Raji (cell line): ENCODE measurements around the gene ITGB1.

Source experiments
- POLR2A ChIP-seq: IDR thresholded peaks from 2 replicates; pipeline ENCODE4 v1.6.1; 2011; ENCODE audit warnings: low read depth, low read length, control low read depth; ENCODE audit not compliant: insufficient read depth

Gene ITGB1

DNA sequence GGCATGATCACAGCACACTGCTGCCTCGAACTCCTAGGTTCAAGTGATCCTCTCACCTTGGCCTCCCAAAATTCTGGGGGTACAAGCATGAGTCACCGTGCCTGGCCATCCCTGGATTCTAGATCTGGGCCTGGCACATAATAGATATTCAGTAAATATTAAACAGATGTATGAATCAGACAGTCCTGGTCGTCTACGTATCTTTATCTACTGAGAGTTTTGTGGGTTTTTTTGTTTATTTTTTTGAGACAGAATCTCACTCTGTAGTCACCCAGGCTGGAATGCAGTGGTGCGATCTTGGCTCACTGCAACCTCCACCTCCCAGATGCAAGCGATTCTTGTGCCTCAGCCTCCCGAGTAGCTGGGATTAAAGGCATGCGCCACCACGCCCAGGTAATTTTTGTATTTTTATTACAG lies 24.3 kb upstream of the ITGB1 start:
- no peak for TF ChIP-seq POLR2A

DNA sequence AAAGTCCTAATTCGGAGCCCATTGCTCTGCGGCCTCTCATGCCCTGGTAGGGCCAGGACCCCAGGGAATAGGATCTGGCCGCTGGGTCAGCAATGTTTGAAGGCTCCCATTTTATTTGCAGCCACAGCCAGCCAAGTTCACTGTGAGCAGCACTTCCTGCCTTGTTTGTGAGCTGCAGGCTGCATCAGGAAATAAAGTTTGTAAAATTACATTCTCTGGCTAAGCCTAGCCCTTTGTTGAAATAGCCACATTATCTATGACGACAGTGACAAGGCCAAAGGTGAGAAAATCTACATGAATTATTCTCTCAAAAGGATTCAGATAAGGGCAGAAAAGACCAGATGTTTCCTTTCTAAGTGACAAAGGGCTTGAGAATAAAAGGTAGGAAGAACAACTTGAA lies 23.7 kb upstream of the ITGB1 start:
- no peak for TF ChIP-seq POLR2A

- peak; percentile 52; the same call in 1 of the 2 replicates for TF ChIP-seq POLR2A
These were observed 22.8 kb upstream of the ITGB1 start for GRCh38 chr10:32980558-32981468.

DNA sequence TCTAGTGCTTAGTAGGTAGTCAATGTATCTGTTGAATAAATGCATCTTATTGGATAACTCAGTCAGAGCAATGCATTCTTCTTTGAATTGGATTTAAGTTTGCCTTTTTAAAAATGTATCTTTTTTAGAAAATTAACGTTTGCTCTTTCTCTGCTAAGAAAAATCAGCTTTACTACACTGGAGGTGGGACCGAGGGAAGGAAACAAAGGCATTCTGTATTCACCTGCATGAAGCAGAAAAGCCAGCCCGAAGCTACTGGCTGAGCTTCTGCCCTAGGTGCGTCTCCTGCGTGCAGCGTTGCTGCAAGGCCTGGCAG lies 22.2 kb upstream of the ITGB1 start:
- TF ChIP-seq POLR2A = no peak

DNA sequence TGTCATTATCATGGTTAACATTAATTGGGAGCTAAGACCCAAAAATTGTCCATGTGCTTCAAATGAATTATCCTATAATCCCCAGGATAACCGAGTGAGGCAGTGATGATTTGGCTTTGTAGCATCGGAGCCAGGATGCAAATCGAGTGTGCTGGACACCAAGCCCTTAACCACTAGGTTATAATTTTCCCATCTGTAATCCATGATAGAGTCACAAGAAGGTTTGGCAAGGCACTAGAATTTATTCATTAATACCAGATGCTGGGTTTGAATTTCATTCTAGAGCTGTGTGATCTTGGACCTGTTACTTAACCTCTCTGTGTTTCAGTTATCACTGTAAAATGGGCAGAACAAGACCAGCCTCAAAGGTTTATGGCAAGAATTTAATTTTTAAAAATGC lies 21.0 kb upstream of the ITGB1 start:
- TF ChIP-seq POLR2A = no peak

DNA sequence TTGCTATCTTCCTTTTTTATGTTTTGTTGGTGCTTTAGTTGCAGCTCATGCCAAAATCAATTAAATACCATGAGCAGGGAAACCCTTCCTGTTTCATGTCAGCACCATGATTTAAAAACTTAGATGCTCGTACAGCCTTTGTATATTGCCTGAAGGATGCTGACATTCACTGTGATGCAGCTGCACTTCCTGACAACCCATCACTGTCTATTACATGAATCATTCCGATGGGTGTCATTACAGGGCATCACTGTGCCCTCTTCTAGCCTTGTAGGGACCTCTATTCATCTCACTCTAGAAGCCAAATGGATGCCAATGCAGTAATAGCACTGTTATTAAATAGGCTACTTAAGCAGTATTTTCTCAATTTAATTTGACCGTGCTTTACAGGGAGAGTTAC lies 18.3 kb upstream of the ITGB1 start:
- no peak for TF ChIP-seq POLR2A

DNA sequence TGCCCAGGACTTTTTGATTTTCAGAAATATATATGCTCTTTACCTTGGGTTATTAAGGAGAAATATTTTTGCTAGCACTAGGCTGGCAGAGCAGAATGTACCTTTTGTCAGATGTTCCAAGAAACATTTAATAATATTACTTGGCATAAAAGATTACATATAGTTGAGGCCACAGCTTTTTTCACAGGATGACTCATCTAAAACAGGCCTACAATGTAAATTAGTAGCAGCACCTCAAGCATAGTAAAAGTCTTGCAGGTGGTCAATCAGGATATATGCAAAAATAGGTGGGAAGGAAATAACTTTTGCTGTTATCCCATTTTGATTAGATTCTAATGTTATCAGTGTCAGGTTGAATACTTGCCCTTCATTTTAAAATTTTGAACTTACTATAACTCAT lies 14.9 kb upstream of the ITGB1 start:
- TF ChIP-seq POLR2A = no peak

GRCh38 chr10:32972460-32972859 lies 14.4 kb upstream of the ITGB1 start:
- TF ChIP-seq POLR2A = no peak; the same call in 1 of the 2 replicates

- no peak for TF ChIP-seq POLR2A
These were observed 13.6 kb upstream of the ITGB1 start for GRCh38 chr10:32971536-32972091.

DNA sequence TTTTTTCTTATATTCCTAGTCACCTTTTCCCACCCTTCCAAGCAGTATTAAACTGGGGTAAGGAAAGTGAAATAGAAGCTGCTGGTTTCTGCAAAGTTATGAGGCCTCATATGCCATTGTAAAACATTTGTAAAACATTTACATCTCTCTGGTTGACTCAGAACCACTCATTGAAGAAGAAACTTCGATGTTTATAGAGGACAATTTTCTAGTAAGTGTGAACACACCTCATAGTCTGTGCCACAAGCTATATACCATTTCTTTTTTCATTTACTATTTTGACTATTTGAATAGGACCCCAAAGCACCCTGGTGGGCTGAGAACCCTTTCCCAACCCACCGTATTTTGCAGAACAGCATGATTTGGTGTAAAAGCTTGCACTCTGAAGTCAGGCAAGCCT lies 12.9 kb upstream of the ITGB1 start:
- TF ChIP-seq POLR2A = no peak

GRCh38 chr10:32964270-32964669 lies 6.2 kb upstream of the ITGB1 start:
- no peak for TF ChIP-seq POLR2A

DNA sequence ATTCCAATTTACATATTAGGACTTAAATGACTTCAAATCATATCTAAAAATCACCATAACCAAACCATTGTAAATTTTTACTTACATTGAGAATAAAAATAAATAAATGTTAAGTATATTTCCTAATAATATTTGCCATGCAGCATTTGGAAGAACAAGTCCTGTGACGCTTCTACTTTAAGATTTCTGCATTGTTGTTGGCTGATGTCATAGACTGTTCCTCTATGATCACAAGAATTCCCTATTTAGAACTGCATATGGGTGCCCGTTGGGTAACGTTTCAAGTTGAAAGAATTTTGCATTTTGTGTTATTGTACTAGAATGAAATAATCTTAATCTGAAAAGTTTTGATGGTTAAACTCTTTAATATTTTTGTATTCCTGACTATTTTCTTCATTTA lies 5.1 kb upstream of the ITGB1 start:
- no peak for TF ChIP-seq POLR2A

GRCh38 chr10:32962521-32962920 lies 4.5 kb upstream of the ITGB1 start:
- TF ChIP-seq POLR2A = no peak

DNA sequence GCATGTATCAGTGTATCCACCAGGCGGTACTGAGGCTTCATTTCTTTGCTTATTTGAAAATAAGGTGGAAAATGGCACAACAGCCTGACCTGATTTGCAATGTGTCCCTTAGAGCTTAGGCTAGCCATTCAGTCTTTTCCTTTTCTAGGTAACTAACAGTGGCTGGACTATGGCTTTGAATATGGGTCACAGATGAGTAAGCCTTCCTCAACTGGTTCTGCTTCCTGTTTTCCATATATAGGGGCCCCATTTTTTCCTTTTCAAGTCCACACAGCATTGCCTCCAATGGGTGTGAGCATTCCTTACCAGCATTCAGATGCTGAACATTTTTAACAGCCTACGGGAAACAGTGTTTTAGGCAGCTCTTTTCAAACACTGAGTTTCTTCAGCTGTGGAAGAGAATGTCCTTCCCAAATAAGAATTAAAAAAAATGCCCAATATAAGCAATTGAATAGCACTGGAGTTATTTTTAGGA lies 3.9 kb upstream of the ITGB1 start:
- no peak for TF ChIP-seq POLR2A

DNA sequence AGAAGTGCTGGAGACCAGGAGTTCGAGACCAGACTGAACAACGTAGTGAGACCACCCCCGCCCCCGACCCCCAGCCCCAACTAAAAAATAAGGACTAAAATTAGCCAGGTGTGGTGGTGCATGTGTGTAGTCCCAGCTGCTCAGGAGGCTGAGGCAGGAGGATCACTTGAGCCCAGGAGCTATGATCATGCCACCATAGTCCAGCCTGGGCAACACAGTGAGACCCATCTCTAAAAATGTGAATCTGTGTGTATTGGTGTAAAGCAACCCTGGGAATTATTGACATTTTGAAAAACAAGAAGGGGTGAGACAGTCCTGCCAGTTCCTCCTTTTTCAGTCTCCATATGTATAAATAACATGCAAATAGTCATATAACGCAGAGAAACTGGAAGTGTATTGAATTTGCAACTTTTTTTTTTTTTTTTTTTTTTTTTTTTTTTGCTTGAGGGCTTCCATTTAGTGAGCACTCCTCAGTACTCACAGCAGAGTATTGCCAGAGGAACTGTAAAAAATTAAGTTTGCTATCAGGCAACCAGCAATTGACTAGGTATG lies 3.4 kb upstream of the ITGB1 start:
- no peak for TF ChIP-seq POLR2A

DNA sequence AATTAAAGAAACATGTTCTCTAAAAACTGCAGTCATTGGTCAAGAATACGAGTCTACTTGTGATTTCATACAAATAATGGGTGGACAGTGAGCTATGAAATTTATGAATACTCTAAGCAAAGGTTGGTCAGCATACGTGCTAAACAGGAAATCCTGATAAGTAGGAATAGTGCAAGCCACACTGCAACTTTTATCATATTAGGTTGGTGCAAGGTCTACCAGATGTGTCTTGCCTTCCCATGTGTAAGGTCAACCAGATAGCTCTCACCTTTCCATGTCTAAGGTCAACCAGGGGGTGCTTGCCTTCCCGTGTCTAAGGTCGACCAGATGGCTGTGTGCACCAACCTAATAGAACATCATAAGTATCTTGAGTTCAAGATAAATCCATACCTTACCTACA lies 2.0 kb upstream of the ITGB1 start:
- TF ChIP-seq POLR2A = no peak
